Heart left ventricle (tissue), 16 donors: Measurements from ENCODE around the gene SETD9. TPM values are rescaled to one million over a fixed set of nuclear protein-coding genes. Genes with fewer than 3 reads are reported as not detected.

ENCODE experiments used
- ATAC-seq, 4 donors: fragments of 200-7000 bp; cut with Tn5 transposase; one replicate each; pipeline ENCODE4 v1.9.1; 2020 to 2022; ENCODE audit warnings: moderate library complexity in 4 of 4, mild to moderate bottlenecking in 3 of 4, moderate number of reproducible peaks in 1 of 4
- DNase-seq, 5 donors: peaks; one replicate each; pipeline ENCODE4 v3.0.0-alpha.2; 2020
- H3K27ac ChIP-seq, 12 donors: fragments of 200-600 bp; sonication (generic) in 4 of 12; one replicate each; pipeline versions ENCODE4 v1.5.0 to v1.8.0; 2016 to 2022; ENCODE audit warnings: mild to moderate bottlenecking in 2 of 12
- H3K27me3 ChIP-seq, 9 donors: fragments of 200-600 bp; sonication (generic) in 2 of 9; one replicate each; pipeline versions ENCODE4 v1.5.1 to v1.8.0; 2016 to 2022; ENCODE audit warnings: mild to moderate bottlenecking in 3 of 9
- H3K36me3 ChIP-seq, 9 donors: fragments of 200-600 bp; sonication (generic) in 2 of 9; one replicate each; pipeline versions ENCODE4 v1.5.0 to v1.8.0; 2018 to 2022; ENCODE audit warnings: mild to moderate bottlenecking in 2 of 9
- H3K4me1 ChIP-seq, 12 donors: fragments of 200-600 bp; sonication (generic) in 4 of 12; one replicate each; pipeline versions ENCODE4 v1.5.0 to v1.8.0; 2016 to 2022; ENCODE audit warnings: mild to moderate bottlenecking in 3 of 12
- H3K4me3 ChIP-seq, 12 donors: fragments of 200-600 bp; sonication (generic) in 4 of 12; one replicate each; pipeline versions ENCODE4 v1.5.0 to v1.8.0; 2017 to 2022; ENCODE audit warnings: mild to moderate bottlenecking in 9 of 12, moderate library complexity in 4 of 12
- H3K9me3 ChIP-seq, 12 donors: fragments of 200-600 bp; sonication (generic) in 4 of 12; one replicate each; pipeline versions ENCODE4 v1.5.0 to v1.8.0; 2016 to 2022; ENCODE audit warnings: mild to moderate bottlenecking in 1 of 12
- CTCF ChIP-seq, 12 donors: fragments of 200-600 bp; sonication (generic) in 4 of 12; IDR thresholded peaks; one replicate each; pipeline versions ENCODE4 v1.5.0 to v1.8.0; 2018 to 2022; ENCODE audit warnings: antibody characterized with exemption in 12 of 12, mild to moderate bottlenecking in 5 of 12
- POLR2A ChIP-seq, 2 donors: fragments of 450-650 bp; IDR thresholded peaks; one replicate each; pipeline ENCODE4 v1.6.1; 2017; ENCODE audit warnings: antibody characterized with exemption in 2 of 2, mild to moderate bottlenecking in 2 of 2, moderate library complexity in 2 of 2
- WGBS, 4 donors: extraction: QIAGEN DNeasy Blood & Tissue Kit in 2 of 4; methylation state at CpG; one replicate each; pipeline versions ENCODE4 v1.1.5 to v1.1.7; 2013 to 2018; 5-methylcytosine and 5-hydroxymethylcytosine counted together
- intact Hi-C, 10 donors: fragments of 100-400 bp; cut with DNase I; formaldehyde crosslinking; loops; one replicate each; pipeline versions ENCODE4 v1.11.1 to v1.14.2; 2022
- polyA plus RNA-seq, 2 donors: library from polyadenylated mRNA; stranded (reverse); fragments of 200-250 nt; gene quantifications; one replicate each; pipeline ENCODE4 v1.2.3, GENCODE V29; 2013
- total RNA-seq, 9 donors: library from RNA; depleted of rRNA in 2 of 9; stranded (reverse); fragments of >200 nt in 2 of 9; fragmentation: NEBNext Ultra II Directional in 3 of 9; extraction: Animal tissue kit (Norgen Biotek cat#: 25700) in 3 of 9; gene quantifications; one replicate each; pipeline versions ENCODE4 v1.1.0 to v1.2.4, GENCODE V29; 2016 to 2023
- donor health status: ischemic (EF 13 %, LVEDD 7.1; RV severe dilation, severe dysfunction).
- donor health status: healthy with polysubstance abuse.
- donor health status: DM: no; HTN: yes; CAD: no.
- donor health status: DM: no; HTN: no; CAD: no.
- donor health status: ischemic (EF 25% LVEDD 6.9; RV normal size, moderate dysfunction).
- donor health status: ischemic (EF 25% LVEDD 5.7; RV mildly dilated, moderate dysfunction).
- donor health status: healthy.
- donor health status: DM: yes; HTN: yes; CAD: no.
- donor health status: ischemic (EF 35%, LVEDD 5.7; RV mildly dilated, moderate dysfunction).
- donor health status: nonischemic (EF 11% LVEDD 7.7; RV severe dilation, severe dysfunction).
- donor health status: DM: yes; HTN: yes; CAD: no.
- donor health status: PGD.
- donor health status: ischemic (EF 29% LVEDD 5.4; RV normal size, mild dysfunction).
- donor health status: nonischemic (EF 23%, LVEDD 6.1; RV moderate dilation, normal function).

The SETD9 gene
- total and polyA plus RNA-seq, 11 donors = 6.5 to 21.0 (median 13.8) TPM

- H3K4me1 ChIP-seq = no peaks in the 10 kb centered on the region
- DNase-seq (no peak), ATAC-seq (no peak)
- TF ChIP-seq POLR2A (IDR thresholded peaks at IDR 0.05) = no peak
- H3K27me3 ChIP-seq = peaks cover 0 to 47% (median 0%) of the 10 kb centered on the region in 9 donors
- H3K27ac ChIP-seq = no peak overlapping the region
- intact Hi-C loops = no loop called here
- no peaks in the 10 kb centered on the region for H3K9me3 ChIP-seq
- 86 to 92% (median 89%) methylated on average over 6 of the region's 6 CpGs for WGBS, 4 donors
- H3K36me3 ChIP-seq = no peaks in the 10 kb centered on the region
- H3K4me3 ChIP-seq = no peak overlapping the region
Measured at GRCh38 chr5:56961746-56962145, 52.4 kb downstream of the SETD9 start.

GRCh38 chr5:56962286-56962685 lies 52.9 kb downstream of the SETD9 start:
- WGBS, 4 donors = 20 to 29% (median 27%) methylated on average over 2 of the region's 2 CpGs
- Histone ChIP-seq H3K36me3 (no peaks in the 10 kb centered on the region), H3K4me3 (no peak overlapping the region), H3K27ac (no peak overlapping the region), H3K27me3 (peaks cover 0 to 47% (median 0%) of the 10 kb centered on the region in 9 donors), H3K4me1 (no peaks in the 10 kb centered on the region), H3K9me3 (no peaks in the 10 kb centered on the region)
- intact Hi-C loops = no loop called here
- ATAC-seq (no peak), DNase-seq (no peak)
- TF ChIP-seq CTCF (IDR thresholded peaks at IDR 0.05) (no peak), POLR2A (IDR thresholded peaks at IDR 0.05) (no peak)

- H3K36me3 ChIP-seq = no peaks in the 10 kb centered on the region
- DNase-seq (no peak), ATAC-seq (no peak)
- H3K4me3 ChIP-seq = no peak overlapping the region
- no peaks in the 10 kb centered on the region for H3K9me3 ChIP-seq
- TF ChIP-seq POLR2A (IDR thresholded peaks at IDR 0.05) (no peak), CTCF (IDR thresholded peaks at IDR 0.05) (no peak)
- no peaks in the 10 kb centered on the region for H3K4me1 ChIP-seq
- no peak overlapping the region for H3K27ac ChIP-seq
- H3K27me3 ChIP-seq = peaks cover 0 to 42% (median 3%) of the 10 kb centered on the region in 9 donors
- intact Hi-C loops = no loop called here
- WGBS, 4 donors = 54 to 69% (median 59%) methylated on average over 5 of the region's 5 CpGs
Measured at GRCh38 chr5:56963246-56963645, 53.9 kb downstream of the SETD9 start.

GRCh38 chr5:56964173-56964572 lies 54.8 kb downstream of the SETD9 start:
- intact Hi-C loops = no loop called here
- H3K36me3 ChIP-seq = no peaks in the 10 kb centered on the region
- H3K4me3 ChIP-seq = no peak overlapping the region
- DNase-seq (no peak), ATAC-seq (no peak)
- H3K27me3 ChIP-seq = peaks cover 0 to 42% (median 3%) of the 10 kb centered on the region in 9 donors
- TF ChIP-seq POLR2A (IDR thresholded peaks at IDR 0.05) (no peak), CTCF (IDR thresholded peaks at IDR 0.05) (no peak)
- no peaks in the 10 kb centered on the region for H3K9me3 ChIP-seq
- no peak overlapping the region for H3K27ac ChIP-seq
- no peaks in the 10 kb centered on the region for H3K4me1 ChIP-seq
- 71 to 87% (median 76%) methylated on average over 2 of the region's 2 CpGs for WGBS, 4 donors

Other genes with a start within 250 kb of the SETD9 start
- gene MAP3K1, start 94.0 kb upstream of the SETD9 start, total RNA-seq = 10 to 100 TPM in 2 of 9 donors, 1 to 10 TPM in 7; 4.5 to 19.5 (median 7.2) TPM
- 1 to 10 TPM; 2.1 to 2.9 TPM for gene MAP3K1, start 94.0 kb upstream of the SETD9 start, polyA plus RNA-seq
- 10 to 100 TPM in 6 of 9 donors, 1 to 10 TPM in 3; 9.3 to 15.5 (median 10.8) TPM for gene MIER3, start 42.5 kb downstream of the SETD9 start, total RNA-seq
- gene MIER3, start 42.5 kb downstream of the SETD9 start, polyA plus RNA-seq = 1 to 10 TPM; 3.9 to 5.4 TPM